SKM-1 treated with dmso at 0.1 percent for 144 hours (cell line): ENCODE measurements around the gene MPV17L2.

Experiments
- DNase-seq: peaks from one replicate; lab custom pipeline; 2025; ENCODE audit not compliant: unreplicated experiment; lab: John Stamatoyannopoulos, UW

MPV17L2 gene

DNA sequence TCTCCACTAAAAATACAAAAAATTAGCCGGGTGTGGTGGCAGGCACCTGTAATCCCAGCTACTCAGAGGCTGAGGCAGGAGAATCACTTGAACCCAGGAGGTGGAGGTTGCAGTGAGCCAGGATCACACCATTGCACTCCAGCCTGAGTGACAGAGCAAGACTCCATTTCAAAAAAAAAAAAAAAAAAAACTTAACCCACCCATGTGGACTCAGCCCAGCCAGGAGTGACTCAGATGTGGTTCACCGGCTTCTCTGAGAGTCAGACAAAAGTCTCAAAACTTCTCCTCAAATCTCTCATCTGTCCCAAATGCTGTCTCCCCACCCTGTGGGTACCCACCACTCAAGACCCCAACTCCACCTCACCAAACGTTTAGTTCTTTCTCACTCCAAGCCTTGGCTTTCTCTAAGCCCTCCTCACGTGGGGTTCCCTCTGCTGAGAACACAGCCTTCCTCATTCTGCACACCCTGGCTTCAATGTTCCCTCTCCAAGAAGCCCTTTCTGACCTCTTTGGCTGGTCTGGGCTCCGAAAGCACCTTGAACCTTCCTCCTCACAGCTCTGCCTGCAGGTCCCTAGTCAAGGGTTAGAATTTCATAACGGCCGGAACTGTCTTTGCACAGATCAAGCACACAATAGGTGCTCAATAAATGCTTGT, 21.9 kb downstream of the MPV17L2 start:
- no peak for DNase-seq

GRCh38 chr19:18216789-18217188, 23.8 kb downstream of the MPV17L2 start:
- no peak for DNase-seq

- DNase-seq = no peak
These were observed 25.1 kb downstream of the MPV17L2 start for GRCh38 chr19:18218159-18218558.

- DNase-seq = no peak
These were observed 25.6 kb downstream of the MPV17L2 start for GRCh38 chr19:18218600-18218999.

GRCh38 chr19:18219911-18220631, 27.1 kb downstream of the MPV17L2 start:
- no peak for DNase-seq

- no peak for DNase-seq
These were observed 27.7 kb downstream of the MPV17L2 start for GRCh38 chr19:18220632-18221275.

DNA sequence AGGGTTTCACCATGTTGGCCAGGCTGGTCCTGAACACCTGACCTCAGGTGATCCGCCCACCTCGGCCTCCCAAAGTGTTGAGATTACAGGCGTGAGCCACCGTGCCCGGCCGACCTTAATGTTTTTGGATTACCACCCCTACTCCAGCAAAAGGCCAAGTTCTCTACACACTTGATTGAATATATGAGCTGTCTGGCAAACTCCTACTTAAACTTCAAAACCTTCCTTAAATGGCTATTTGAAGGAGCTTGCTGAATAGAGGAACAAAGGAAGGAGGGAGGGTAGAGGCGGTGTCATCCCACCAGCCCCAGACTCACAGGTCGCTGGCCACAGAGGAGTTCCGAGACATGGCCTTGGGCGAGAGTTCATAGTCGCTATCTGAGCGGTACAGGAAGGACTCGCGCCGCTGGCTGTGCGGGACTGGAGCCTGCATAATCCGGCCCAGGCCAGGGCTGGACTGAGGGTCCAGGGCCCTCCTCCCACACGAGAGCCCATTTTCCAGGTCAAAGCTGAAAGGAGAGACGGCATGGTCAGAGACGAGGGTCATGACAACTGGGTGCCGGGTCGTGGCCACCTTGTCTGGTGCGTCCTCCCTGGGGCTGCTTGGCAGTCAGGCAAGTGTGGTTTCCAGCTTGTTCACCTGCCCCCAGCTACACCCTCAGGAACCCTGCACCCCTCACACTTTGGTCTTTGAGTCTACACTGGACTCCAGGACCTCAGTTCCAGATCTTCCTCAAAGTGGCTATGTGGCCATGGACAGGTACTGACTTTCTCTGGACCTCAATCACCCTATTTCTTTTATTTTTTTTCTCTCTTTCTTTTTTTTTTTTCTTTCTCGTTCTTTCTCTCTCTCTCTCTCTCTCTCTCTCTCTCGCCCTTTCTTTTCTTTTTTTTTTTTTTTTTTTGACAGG, 29.1 kb downstream of the MPV17L2 start:
- no peak for DNase-seq

- peak; percentile 66 for DNase-seq
These were observed 31.0 kb downstream of the MPV17L2 start for GRCh38 chr19:18223860-18224524.

- peak; percentile 99 for DNase-seq
These were observed 31.7 kb downstream of the MPV17L2 start for GRCh38 chr19:18224525-18225354.

- no peak for DNase-seq
These were observed 32.3 kb downstream of the MPV17L2 start for GRCh38 chr19:18225355-18225701.

DNA sequence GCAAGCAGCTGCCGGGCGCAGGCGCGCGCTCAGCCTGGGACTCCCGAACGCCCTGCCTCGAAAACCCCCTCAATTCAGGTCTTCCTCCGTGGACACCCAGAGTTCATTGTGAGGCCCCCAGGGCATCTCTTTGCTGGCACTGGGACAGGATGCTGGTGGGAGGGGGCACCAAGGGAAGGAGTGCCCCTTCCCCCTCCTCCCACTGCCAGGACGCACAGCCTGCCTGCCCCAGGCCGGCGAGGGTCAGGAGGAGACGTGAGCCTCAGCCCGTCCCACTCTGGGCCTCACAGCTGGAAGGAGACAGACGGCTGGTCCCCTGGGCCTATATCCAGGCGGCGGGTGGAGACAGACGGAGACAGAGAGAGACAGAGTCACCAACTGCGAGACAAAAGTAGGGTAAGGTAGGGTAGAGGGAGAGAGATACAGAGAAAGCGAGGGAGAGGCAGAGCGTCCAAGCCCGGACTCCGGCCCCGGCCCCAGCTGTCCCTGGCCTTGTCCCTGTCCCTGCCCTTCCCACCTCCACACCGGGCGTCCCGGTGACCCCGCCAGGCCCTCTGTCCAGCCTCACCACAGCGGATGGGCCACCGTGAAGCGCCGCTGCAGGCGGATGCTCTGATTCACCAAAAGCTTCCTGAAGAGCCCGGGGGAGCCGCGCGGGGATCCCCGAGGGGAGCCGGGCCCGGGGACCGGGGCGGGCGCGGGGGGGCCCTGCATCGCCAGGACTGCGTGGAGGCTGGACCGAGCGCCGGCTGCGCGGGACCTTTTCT, 32.9 kb downstream of the MPV17L2 start, which contains the start of gene PDE4C:
Gene PDE4C (minus strand): TSS at position 737 of the 767 bp plus-strand sequence. CDS start 23 bp downstream, at position 714.
- DNase-seq = no peak

- DNase-seq = no peak
These were observed 34.1 kb downstream of the MPV17L2 start for GRCh38 chr19:18226956-18227780.

DNA sequence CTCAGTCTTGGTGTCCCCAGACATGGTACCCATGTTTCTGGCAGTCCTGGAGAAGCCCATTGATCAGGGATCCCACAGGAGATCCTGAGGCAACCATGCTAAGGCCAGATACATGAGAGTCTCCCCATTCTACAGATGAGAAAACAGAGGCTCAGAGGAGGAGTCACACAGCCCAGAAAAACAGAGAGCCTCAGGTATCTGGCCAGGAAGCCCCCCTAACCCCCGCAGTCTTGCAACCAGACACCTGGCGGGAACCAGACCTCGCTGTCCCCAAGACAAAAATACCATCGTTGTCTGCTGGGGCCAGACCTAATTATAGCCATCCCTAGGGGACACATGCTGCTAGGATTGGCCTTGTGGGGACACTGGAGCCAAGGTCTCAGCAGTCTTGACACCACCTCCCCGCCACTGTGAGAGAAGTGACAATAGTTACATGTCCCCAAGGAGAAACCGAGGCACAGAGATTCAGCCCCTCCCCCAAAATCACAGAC, 34.8 kb downstream of the MPV17L2 start:
- no peak for DNase-seq

DNA sequence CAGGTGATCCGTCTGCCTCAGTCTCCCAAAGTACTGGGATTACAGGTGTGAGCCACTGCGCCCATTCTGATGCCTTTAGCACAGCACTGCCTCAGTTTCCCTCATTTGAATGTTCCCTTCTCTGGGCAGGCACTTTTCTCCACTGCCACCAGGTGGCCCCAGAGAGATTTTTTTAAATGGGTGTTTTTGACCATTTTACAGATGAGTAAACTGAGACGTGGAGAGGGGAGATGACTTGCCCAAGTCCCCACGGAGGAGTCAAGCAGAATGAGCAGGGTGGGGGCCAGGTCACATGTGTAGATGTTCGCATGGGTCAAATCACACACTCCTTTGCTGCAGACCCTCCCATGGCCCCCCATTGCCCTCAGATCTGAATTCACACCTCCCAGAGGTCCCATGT, 36.5 kb downstream of the MPV17L2 start:
- DNase-seq = no peak

DNA sequence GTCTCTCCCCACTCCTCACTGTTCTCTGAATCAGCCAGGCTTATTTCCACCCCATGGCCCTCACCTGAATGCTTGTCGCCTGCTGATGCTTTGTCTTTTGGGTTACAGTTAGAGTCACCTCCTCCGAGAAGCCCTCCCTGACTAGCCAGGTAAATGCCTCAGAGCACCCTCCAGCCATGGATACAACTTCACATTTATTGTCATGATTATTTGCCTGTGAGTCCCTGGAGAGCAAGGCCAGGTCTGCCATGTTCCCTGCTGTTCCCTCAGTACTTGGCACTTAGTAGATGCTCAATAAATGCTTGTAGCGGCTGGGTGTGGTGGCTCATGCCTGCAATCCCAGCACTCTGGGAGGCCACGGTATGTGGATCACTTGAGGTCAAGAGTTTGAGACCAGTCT, 36.9 kb downstream of the MPV17L2 start:
- no peak for DNase-seq

- DNase-seq = no peak
These were observed 38.1 kb downstream of the MPV17L2 start for GRCh38 chr19:18230941-18231734.

DNA sequence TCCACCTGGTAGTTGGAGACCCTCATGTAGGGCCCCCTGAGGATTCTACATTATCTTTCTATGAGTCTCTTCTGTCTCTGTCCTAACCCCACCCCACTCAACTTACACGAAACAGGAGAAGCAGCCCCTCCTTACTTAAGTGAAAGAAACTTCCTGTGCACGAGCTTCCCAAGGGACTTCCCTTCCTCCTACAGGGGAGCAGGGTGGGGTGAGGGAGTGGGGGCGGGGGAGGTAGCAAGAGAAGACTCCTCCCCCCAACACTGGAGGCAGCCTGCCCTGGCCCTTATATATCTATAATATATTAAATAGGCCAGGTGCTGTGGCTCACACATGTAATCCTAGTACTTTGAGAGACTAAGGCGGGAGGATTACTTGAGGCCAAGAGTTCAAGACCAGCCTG, 38.8 kb downstream of the MPV17L2 start:
- DNase-seq = no peak
